ENCODE results near the gene STAMBPL1.

- TF ChIP-seq CTCF (conservative IDR thresholded peaks at IDR 0.05 in 1 of 2, IDR thresholded peaks at IDR 0.05 in 1 of 2; ENCODE audit: low read depth in 1 of 2, low read length in 2 of 2) (no peak), EZH2 (IDR thresholded peaks at IDR 0.05; ENCODE audit: low read length, missing control alignments) (no peak)
These were observed 39.2 kb upstream of the STAMBPL1 start for GRCh38 chr10:88840881-88841280.
